Stimulated activated CD8-positive, alpha-beta memory T cell treated with anti-CD3 and anti-CD28 coated beads, Interleukin-2, amount 100 ng/mL, for 48 hours (primary cell): ENCODE data around the gene VTN.

Experiments
- DNase-seq, 2 donors: peaks; one replicate each; pipeline ENCODE4 v3.0.0-alpha.2; 2020; ENCODE audit warnings: low read depth in 2 of 2

Gene VTN

DNA sequence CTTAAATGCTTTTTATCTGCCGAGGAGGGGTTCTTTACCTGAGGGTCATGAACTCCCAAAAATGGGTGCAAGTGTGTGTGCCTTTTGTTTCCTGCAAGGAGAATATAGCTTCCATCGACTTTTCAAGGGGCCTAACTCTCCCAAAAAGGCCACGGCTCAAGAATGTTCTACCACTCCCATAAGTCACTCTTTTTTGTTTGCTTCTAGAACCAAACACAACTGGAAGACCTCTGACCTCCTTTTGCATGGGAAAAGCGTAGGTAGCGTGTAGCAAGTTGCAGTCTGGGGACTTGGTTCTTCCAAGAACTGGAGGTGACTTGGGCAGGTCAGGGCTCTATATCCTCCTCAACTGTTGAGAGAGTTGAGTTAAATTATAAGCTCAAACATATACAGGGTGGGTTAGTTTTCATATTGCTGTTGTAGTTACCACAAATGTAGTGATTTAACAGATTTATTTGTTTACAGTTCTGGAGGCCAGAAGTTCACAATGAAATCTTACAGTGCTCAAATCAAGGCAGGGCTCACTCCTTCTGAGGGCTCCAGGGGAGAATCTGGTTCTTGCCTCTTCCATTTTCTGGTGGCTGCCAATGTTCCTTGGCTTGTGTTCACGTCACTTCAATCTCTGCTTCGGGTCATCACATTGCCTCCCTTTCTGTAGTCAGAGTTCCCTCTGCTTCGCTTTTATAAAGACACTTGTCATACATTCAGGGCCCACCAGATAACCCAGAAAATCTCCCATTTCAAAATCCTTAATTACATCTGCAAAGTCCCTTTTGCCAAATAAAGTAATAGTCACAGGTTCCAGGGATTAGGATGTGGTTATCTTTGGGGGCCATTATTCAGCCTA, 49.7 kb downstream of the VTN start:
- DNase-seq, result no peak

GRCh38 chr17:28319598-28319935, 50.5 kb downstream of the VTN start:
- no peak for DNase-seq

DNA sequence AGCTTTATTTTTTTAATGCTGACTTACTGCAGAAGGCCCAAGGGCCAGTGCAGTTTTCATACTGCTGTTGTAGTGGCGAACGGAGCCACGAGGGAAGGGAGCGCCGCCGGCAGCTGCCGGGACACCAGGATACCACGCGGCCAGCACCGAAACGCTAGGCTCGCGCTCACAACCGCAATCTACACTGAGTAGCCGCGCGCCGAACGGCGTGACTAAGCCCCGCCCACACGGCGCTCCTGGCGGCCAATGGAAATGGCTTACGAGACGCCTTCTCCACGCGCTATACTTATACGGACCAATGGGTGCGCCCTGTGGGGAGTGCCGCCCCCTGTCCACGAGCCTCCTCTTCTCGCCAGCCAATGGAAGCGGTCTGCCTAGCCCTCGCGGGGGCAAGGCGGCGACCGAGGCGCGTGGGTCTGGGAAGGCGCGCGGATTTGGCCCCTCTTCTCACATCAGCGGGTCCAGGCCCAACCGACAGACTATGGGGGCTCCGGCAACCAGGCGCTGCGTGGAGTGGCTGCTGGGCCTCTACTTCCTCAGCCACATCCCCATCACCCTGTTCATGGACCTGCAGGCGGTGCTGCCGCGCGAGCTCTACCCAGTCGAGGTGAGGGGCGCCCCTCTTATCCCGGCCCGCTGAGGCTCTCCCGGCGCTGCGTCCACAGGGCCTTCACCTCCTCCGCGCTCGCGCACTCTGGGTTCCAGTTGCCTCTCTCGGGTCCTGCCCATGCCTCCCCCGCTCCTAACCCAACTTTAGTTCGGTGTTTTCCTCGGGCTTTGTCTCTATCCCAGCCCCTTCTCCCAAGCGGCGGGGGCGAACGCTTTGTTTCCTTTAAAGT, 51.1 kb downstream of the VTN start, which contains the start of gene TMEM97:
TSS of gene TMEM97 (plus strand) at position 442 of the 839 bp plus-strand sequence. CDS start at position 482, 40 bp downstream.
- DNase-seq, result peak; percentile 90 to 95

- DNase-seq, result no peak
Observed at GRCh38 chr17:28317966-28318758, 51.9 kb downstream of the VTN start.
